ENCODE results near the gene ALMS1.
"Not testable (repeated sequence)": the region's sequence is repeated elsewhere in the genome, so short reads cannot be mapped to it uniquely, and the experiment has no call there.

The ALMS1 gene

GRCh38 chr2:73426176-73426575 is 40.5 kb downstream of the ALMS1 start:
- Mint-ChIP-seq H3K4me3 (no peak overlapping the region), H3K27me3 (no peaks in the 10 kb centered on the region), H3K27ac (no peak overlapping the region), H3K4me1 (no peaks in the 10 kb centered on the region), H3K9me3 (no peaks in the 10 kb centered on the region), H3K36me3 (peaks cover 11 to 44% of the 10 kb centered on the region in 2 donors)
- DNase-seq (no peak), ATAC-seq (replicated peaks) (no peak)

- H3K4me3 Mint-ChIP-seq: no peak overlapping the region
- H3K27me3 Mint-ChIP-seq: no peaks in the 10 kb centered on the region
- no peak for ATAC-seq (replicated peaks)
- H3K9me3 Mint-ChIP-seq: no peaks in the 10 kb centered on the region
- no peak overlapping the region for H3K27ac Mint-ChIP-seq
- H3K4me1 Mint-ChIP-seq: no peaks in the 10 kb centered on the region
- no peak for DNase-seq
- H3K36me3 Mint-ChIP-seq: peaks cover 11 to 21% of the 10 kb centered on the region in 2 donors
These were observed 50.4 kb downstream of the ALMS1 start for GRCh38 chr2:73436019-73436418.

GRCh38 chr2:73444202-73444601 is 58.6 kb downstream of the ALMS1 start:
- no peak for ATAC-seq (replicated peaks)
- no peak for DNase-seq
- H3K4me1 Mint-ChIP-seq: no peaks in the 10 kb centered on the region
- H3K27me3 Mint-ChIP-seq: no peaks in the 10 kb centered on the region
- no peak overlapping the region for H3K4me3 Mint-ChIP-seq
- peaks cover 34 to 56% of the 10 kb centered on the region in 2 donors for H3K36me3 Mint-ChIP-seq
- H3K9me3 Mint-ChIP-seq: no peaks in the 10 kb centered on the region
- H3K27ac Mint-ChIP-seq: no peak overlapping the region

GRCh38 chr2:73448856-73449255 is 63.2 kb downstream of the ALMS1 start:
- ATAC-seq (replicated peaks) (no peak), DNase-seq (no peak)
- no peaks in the 10 kb centered on the region for H3K9me3 Mint-ChIP-seq
- no peaks in the 10 kb centered on the region for H3K27me3 Mint-ChIP-seq
- H3K36me3 Mint-ChIP-seq: peaks cover 28 to 68% of the 10 kb centered on the region in 2 donors
- H3K4me3 Mint-ChIP-seq: no peak overlapping the region
- H3K27ac Mint-ChIP-seq: no peak overlapping the region
- H3K4me1 Mint-ChIP-seq: peaks cover 0 to 2% of the 10 kb centered on the region in 2 donors

GRCh38 chr2:73449404-73449803 is 63.8 kb downstream of the ALMS1 start:
- peaks cover 0 to 2% of the 10 kb centered on the region in 2 donors for H3K4me1 Mint-ChIP-seq
- no peak for DNase-seq
- no peak overlapping the region for H3K27ac Mint-ChIP-seq
- no peak for ATAC-seq (replicated peaks)
- no peaks in the 10 kb centered on the region for H3K27me3 Mint-ChIP-seq
- no peaks in the 10 kb centered on the region for H3K9me3 Mint-ChIP-seq
- H3K36me3 Mint-ChIP-seq: peaks cover 28 to 65% of the 10 kb centered on the region in 2 donors
- no peak overlapping the region for H3K4me3 Mint-ChIP-seq

- H3K27ac Mint-ChIP-seq: no peak overlapping the region
- H3K27me3 Mint-ChIP-seq: no peaks in the 10 kb centered on the region
These were observed 65.8 kb downstream of the ALMS1 start for GRCh38 chr2:73451263-73451972.

GRCh38 chr2:73457982-73458381 is 72.3 kb downstream of the ALMS1 start:
- no peak for DNase-seq
- H3K4me3 Mint-ChIP-seq: no peak overlapping the region

More at GRCh38 chr2:73451263-73451972, 65.8 kb downstream of the ALMS1 start:
- DNase-seq (no peak), ATAC-seq (replicated peaks) (peak; percentile 93 to 96)
- H3K4me3 Mint-ChIP-seq: no peak overlapping the region
- H3K36me3 Mint-ChIP-seq: peaks cover 33 to 64% of the 10 kb centered on the region in 2 donors
- H3K9me3 Mint-ChIP-seq: no peaks in the 10 kb centered on the region
- peaks cover 0 to 2% of the 10 kb centered on the region in 2 donors for H3K4me1 Mint-ChIP-seq

GRCh38 chr2:73462388-73462787 is 76.8 kb downstream of the ALMS1 start:
- not testable (repeated sequence) for H3K27me3 Mint-ChIP-seq; H3K4me1 Mint-ChIP-seq; H3K4me3 Mint-ChIP-seq; DNase-seq; ATAC-seq (replicated peaks); H3K27ac Mint-ChIP-seq
- peaks cover 8 to 11% of the 10 kb centered on the region in 2 donors for H3K9me3 Mint-ChIP-seq
- peaks cover 19 to 32% of the 10 kb centered on the region in 2 donors for H3K36me3 Mint-ChIP-seq

More at GRCh38 chr2:73457982-73458381, 72.3 kb downstream of the ALMS1 start:
- Mint-ChIP-seq H3K36me3 (peaks cover 26 to 53% of the 10 kb centered on the region in 2 donors), H3K27ac (no peak overlapping the region), H3K4me1 (no peaks in the 10 kb centered on the region), H3K9me3 (peaks cover 5 to 8% of the 10 kb centered on the region in 2 donors), H3K27me3 (no peaks in the 10 kb centered on the region)
- ATAC-seq (replicated peaks): no peak

GRCh38 chr2:73468376-73468775 is 82.7 kb downstream of the ALMS1 start:
- no peaks in the 10 kb centered on the region for H3K4me1 Mint-ChIP-seq
- DNase-seq (no peak), ATAC-seq (replicated peaks) (no peak)
- H3K36me3 Mint-ChIP-seq: no peaks in the 10 kb centered on the region
- no peaks in the 10 kb centered on the region for H3K27me3 Mint-ChIP-seq
- no peak overlapping the region for H3K4me3 Mint-ChIP-seq
- H3K9me3 Mint-ChIP-seq: peaks cover 0 to 1% of the 10 kb centered on the region in 2 donors
- no peak overlapping the region for H3K27ac Mint-ChIP-seq

- not testable (repeated sequence) for DNase-seq, H3K27me3 Mint-ChIP-seq
These were observed 98.2 kb downstream of the ALMS1 start for GRCh38 chr2:73483874-73484273.

GRCh38 chr2:73487112-73487657 is 101.5 kb downstream of the ALMS1 start:
- Mint-ChIP-seq H3K36me3 (peaks cover 62 to 69% of the 10 kb centered on the region in 2 donors), H3K4me3 (no peak overlapping the region), H3K27ac (no peak overlapping the region), H3K9me3 (peaks cover 3 to 12% of the 10 kb centered on the region in 2 donors), H3K4me1 (peaks cover 0 to 2% of the 10 kb centered on the region in 2 donors), H3K27me3 (no peaks in the 10 kb centered on the region)
- ATAC-seq (replicated peaks): no peak
- no peak for DNase-seq

More at GRCh38 chr2:73483874-73484273, 98.2 kb downstream of the ALMS1 start:
- not testable (repeated sequence) for H3K4me1 Mint-ChIP-seq; ATAC-seq (replicated peaks); H3K4me3 Mint-ChIP-seq; H3K27ac Mint-ChIP-seq
- H3K36me3 Mint-ChIP-seq: peaks cover 42 to 50% of the 10 kb centered on the region in 2 donors
- H3K9me3 Mint-ChIP-seq: peaks cover 3 to 12% of the 10 kb centered on the region in 2 donors

- Mint-ChIP-seq H3K27ac (no peak overlapping the region), H3K4me1 (peaks cover 0 to 2% of the 10 kb centered on the region in 2 donors), H3K36me3 (peaks cover 62 to 70% of the 10 kb centered on the region in 2 donors), H3K9me3 (peaks cover 3 to 12% of the 10 kb centered on the region in 2 donors), H3K27me3 (no peaks in the 10 kb centered on the region), H3K4me3 (no peak overlapping the region)
- no peak for DNase-seq
- no peak for ATAC-seq (replicated peaks)
These were observed 102.4 kb downstream of the ALMS1 start for GRCh38 chr2:73488079-73488478.

- Mint-ChIP-seq H3K27ac (peak overlapping the region; percentile 31), H3K4me3 (no peak overlapping the region), H3K27me3 (no peaks in the 10 kb centered on the region), H3K9me3 (peaks cover 3 to 12% of the 10 kb centered on the region in 2 donors), H3K36me3 (peaks cover 61 to 66% of the 10 kb centered on the region in 2 donors), H3K4me1 (peaks cover 0 to 2% of the 10 kb centered on the region in 2 donors)
- DNase-seq: no peak
- no peak for ATAC-seq (replicated peaks)
These were observed 103.4 kb downstream of the ALMS1 start for GRCh38 chr2:73489053-73489452.

- Mint-ChIP-seq H3K4me1 (no peaks in the 10 kb centered on the region), H3K4me3 (no peak overlapping the region), H3K27me3 (no peaks in the 10 kb centered on the region), H3K27ac (no peak overlapping the region), H3K9me3 (peaks cover 0 to 2% of the 10 kb centered on the region in 2 donors), H3K36me3 (peaks cover 29 to 37% of the 10 kb centered on the region in 2 donors)
- DNase-seq: no peak
- no peak for ATAC-seq (replicated peaks)
These were observed 108.4 kb downstream of the ALMS1 start for GRCh38 chr2:73494031-73494430.
